Measurements from ENCODE around the gene ZSWIM1. TPM values are rescaled to one million over a fixed set of nuclear protein-coding genes. Genes with fewer than 3 reads are reported as not detected.

ZSWIM1 gene
- polyA plus RNA-seq, 1 donor (not counting 4 experiments of a cell fraction or from before 2014, with no cell fraction given), result 4.4 TPM

DNA sequence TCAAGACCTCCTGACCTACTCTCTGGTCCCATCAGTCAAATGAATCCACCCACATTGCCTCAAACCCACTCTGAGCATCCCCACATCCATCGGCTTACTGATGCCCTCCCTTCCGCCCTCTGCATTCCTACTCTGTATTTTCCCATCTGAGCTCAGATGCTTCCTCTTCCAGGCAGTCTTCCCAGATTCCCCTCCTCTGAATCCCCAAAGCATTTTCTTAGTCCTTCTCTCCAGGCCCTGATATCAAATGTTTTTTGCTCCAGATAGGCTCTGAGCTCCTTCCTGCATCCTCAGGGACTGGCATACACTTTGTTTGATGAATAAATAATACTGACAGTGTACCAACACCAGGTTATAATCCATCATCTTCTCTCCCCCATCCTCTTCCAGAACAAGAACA, 27.1 kb downstream of the ZSWIM1 start:
- no peaks in the 10 kb centered on the region for H3K27me3 ChIP-seq (ENCODE audit: control insufficient read depth, extremely low read depth, insufficient read depth, low read length)
- H3K36me3 ChIP-seq (ENCODE audit: control insufficient read depth in 2 of 2, extremely low read depth in 1 of 2, insufficient read depth in 2 of 2, low read length in 2 of 2), result peaks cover 7 to 11% of the 10 kb centered on the region in 2 experiments
- H3K79me2 ChIP-seq (ENCODE audit: control insufficient read depth, insufficient read depth, low read length), result no peaks in the 10 kb centered on the region
- H3K27ac ChIP-seq (ENCODE audit: control insufficient read depth, insufficient read depth, low read length), result no peak overlapping the region
- dilution Hi-C loops (cut with MboI; ENCODE audit: extremely low pct_ligation_motif_present, low sequenced_read_pairs), result no loop called here
- peaks cover 29% of the 10 kb centered on the region for H3K4me1 ChIP-seq (ENCODE audit: control insufficient read depth, extremely low read depth, insufficient read depth, low read length)
- no peak overlapping the region for H3K4me3 ChIP-seq (ENCODE audit: control insufficient read depth in 2 of 3, extremely low read depth in 1 of 3, insufficient read depth in 2 of 3, low read depth in 1 of 3, low read length in 3 of 3)
- H3K9ac ChIP-seq (ENCODE audit: control insufficient read depth, extremely low read depth, insufficient read depth, low read length), result no peak overlapping the region
- FAIRE-seq (no peak), DNase-seq (ENCODE audit: low read depth, low spot score) (no peak)
- H3K9me3 ChIP-seq (ENCODE audit: control insufficient read depth, low read depth, low read length), result no peaks in the 10 kb centered on the region
- H3K9me1 ChIP-seq (ENCODE audit: control insufficient read depth, extremely low read depth, insufficient read depth, low read length), result peaks cover 7% of the 10 kb centered on the region
- no peaks in the 10 kb centered on the region for H4K20me1 ChIP-seq (ENCODE audit: control insufficient read depth, extremely low read depth, insufficient read depth, low read length)
- H2AFZ ChIP-seq (ENCODE audit: control insufficient read depth, low read length), result no peak overlapping the region
- H3K4me2 ChIP-seq (ENCODE audit: control insufficient read depth, extremely low read depth, insufficient read depth, low read depth, low read length), result no peak overlapping the region
- no peak for TF ChIP-seq EZH2 (IDR thresholded peaks at IDR 0.05; ENCODE audit: low read length)
- TF ChIP-seq, protein P1, sequence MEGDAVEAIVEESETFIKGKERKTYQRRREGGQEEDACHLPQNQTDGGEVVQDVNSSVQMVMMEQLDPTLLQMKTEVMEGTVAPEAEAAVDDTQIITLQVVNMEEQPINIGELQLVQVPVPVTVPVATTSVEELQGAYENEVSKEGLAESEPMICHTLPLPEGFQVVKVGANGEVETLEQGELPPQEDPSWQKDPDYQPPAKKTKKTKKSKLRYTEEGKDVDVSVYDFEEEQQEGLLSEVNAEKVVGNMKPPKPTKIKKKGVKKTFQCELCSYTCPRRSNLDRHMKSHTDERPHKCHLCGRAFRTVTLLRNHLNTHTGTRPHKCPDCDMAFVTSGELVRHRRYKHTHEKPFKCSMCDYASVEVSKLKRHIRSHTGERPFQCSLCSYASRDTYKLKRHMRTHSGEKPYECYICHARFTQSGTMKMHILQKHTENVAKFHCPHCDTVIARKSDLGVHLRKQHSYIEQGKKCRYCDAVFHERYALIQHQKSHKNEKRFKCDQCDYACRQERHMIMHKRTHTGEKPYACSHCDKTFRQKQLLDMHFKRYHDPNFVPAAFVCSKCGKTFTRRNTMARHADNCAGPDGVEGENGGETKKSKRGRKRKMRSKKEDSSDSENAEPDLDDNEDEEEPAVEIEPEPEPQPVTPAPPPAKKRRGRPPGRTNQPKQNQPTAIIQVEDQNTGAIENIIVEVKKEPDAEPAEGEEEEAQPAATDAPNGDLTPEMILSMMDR (optimal IDR thresholded peaks at IDR 0.05 in 1 of 3, IDR thresholded peaks at IDR 0.05 in 1 of 3, conservative IDR thresholded peaks at IDR 0.05 in 1 of 3; ENCODE audit: extremely low read depth in 1 of 3, insufficient read depth in 2 of 3, low read length in 3 of 3), result no peak

DNA sequence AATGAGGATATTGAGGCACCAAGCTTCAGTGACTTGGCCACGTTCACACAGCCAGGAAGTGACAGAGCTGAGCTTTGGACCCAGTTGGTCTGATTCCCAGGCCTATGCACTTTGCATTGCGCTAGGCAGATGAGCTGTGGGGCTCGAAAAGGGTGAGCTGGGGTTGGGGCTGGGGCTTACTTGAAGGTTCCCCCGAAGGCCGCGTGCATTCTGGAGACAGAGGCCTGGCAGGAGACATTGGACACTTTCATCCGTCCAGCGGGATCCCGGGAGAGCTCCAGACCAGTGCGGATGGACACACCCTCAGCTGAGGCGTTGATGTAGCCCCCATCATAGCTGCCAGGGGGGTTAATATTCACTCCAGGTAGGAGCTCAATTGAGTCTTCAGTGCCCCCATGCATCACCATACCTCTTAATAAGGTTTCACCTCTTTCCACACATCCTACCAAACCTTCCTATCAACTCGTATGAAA, 28.3 kb downstream of the ZSWIM1 start:
- no peaks in the 10 kb centered on the region for H3K9me3 ChIP-seq (ENCODE audit: control insufficient read depth, low read depth, low read length)
- H3K4me3 ChIP-seq (ENCODE audit: control insufficient read depth in 2 of 3, extremely low read depth in 1 of 3, insufficient read depth in 2 of 3, low read depth in 1 of 3, low read length in 3 of 3), result no peak overlapping the region
- peaks cover 7% of the 10 kb centered on the region for H3K9me1 ChIP-seq (ENCODE audit: control insufficient read depth, extremely low read depth, insufficient read depth, low read length)
- peaks cover 7 to 11% of the 10 kb centered on the region in 2 experiments for H3K36me3 ChIP-seq (ENCODE audit: control insufficient read depth in 2 of 2, extremely low read depth in 1 of 2, insufficient read depth in 2 of 2, low read length in 2 of 2)
- FAIRE-seq (no peak), DNase-seq (ENCODE audit: low read depth, low spot score) (no peak)
- no peak overlapping the region for H3K4me2 ChIP-seq (ENCODE audit: control insufficient read depth, extremely low read depth, insufficient read depth, low read depth, low read length)
- TF ChIP-seq EZH2 (IDR thresholded peaks at IDR 0.05; ENCODE audit: low read length), result no peak
- TF ChIP-seq, protein P1 (optimal IDR thresholded peaks at IDR 0.05 in 1 of 3, IDR thresholded peaks at IDR 0.05 in 1 of 3, conservative IDR thresholded peaks at IDR 0.05 in 1 of 3; ENCODE audit: extremely low read depth in 1 of 3, insufficient read depth in 2 of 3, low read length in 3 of 3), result no peak
- H2AFZ ChIP-seq (ENCODE audit: control insufficient read depth, low read length), result no peak overlapping the region
- H3K27ac ChIP-seq (ENCODE audit: control insufficient read depth, insufficient read depth, low read length), result no peak overlapping the region
- H3K79me2 ChIP-seq (ENCODE audit: control insufficient read depth, insufficient read depth, low read length), result no peaks in the 10 kb centered on the region
- H4K20me1 ChIP-seq (ENCODE audit: control insufficient read depth, extremely low read depth, insufficient read depth, low read length), result no peaks in the 10 kb centered on the region
- no peak overlapping the region for H3K9ac ChIP-seq (ENCODE audit: control insufficient read depth, extremely low read depth, insufficient read depth, low read length)
- H3K4me1 ChIP-seq (ENCODE audit: control insufficient read depth, extremely low read depth, insufficient read depth, low read length), result peaks cover 29% of the 10 kb centered on the region
- dilution Hi-C loops (cut with MboI; ENCODE audit: extremely low pct_ligation_motif_present, low sequenced_read_pairs), result no loop called here
- no peaks in the 10 kb centered on the region for H3K27me3 ChIP-seq (ENCODE audit: control insufficient read depth, extremely low read depth, insufficient read depth, low read length)
